GM21619 (cell line): ENCODE measurements around the gene FAM90A1.
"Not testable (repeated sequence)": the region's sequence is repeated elsewhere in the genome, so short reads cannot be mapped to it uniquely, and the experiment has no call there.

Experiments
- ATAC-seq: cut with Tn5 transposase; IDR thresholded peaks from one replicate; pipeline ENCODE4 v1.9.1; 2021; ENCODE audit not compliant: unreplicated experiment

Gene FAM90A1

GRCh38 chr12:8233935-8234495 is 6.6 kb upstream of the FAM90A1 start:
- not testable (repeated sequence) for ATAC-seq

GRCh38 chr12:8233300-8233855 is 6.0 kb upstream of the FAM90A1 start:
- not testable (repeated sequence) for ATAC-seq

DNA sequence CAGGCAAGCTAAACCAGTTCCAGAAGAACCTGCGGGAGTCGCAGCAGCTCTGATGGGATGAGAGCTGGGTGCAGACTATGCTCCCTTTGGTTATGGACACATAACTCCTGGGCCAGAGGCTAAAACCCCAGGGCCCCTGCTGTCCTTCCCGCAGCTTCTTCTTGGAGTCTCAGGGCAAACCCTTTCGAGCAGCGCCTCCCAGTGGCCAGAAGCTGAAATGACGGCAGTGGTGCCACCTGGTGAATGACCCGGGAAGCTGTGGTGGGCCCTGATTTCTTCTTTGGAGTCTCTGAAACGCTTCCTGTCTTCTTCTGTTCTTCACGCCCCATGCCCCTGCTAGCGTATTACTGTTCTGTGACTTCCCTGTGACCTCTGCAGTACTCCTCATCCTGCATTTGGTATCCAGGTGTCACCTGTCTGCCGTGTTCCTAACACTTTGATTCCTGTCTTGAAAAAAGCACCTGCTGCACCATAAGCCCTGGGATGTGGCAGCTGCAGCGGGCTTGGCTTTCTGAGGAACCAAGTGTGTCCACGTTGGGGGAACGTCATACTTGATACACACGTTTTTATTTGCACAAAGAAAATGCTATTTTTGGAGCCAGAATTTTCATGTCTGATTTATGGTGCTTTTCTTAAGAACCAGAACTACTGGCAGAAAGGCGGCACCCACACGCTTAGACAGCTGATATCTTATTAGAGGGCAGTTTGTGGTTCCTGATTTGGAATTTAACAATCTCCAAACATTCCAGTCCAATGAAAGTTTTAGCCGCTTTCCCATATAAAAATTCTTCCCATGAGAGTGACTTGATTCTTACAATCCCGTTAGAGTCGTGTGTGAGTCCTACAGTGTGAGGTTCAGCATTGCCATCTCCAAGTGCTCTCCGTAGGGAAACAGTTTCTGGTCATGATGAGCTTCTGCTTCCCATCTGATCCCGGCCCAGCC is 4.5 kb upstream of the FAM90A1 start:
- not testable (repeated sequence) for ATAC-seq

DNA sequence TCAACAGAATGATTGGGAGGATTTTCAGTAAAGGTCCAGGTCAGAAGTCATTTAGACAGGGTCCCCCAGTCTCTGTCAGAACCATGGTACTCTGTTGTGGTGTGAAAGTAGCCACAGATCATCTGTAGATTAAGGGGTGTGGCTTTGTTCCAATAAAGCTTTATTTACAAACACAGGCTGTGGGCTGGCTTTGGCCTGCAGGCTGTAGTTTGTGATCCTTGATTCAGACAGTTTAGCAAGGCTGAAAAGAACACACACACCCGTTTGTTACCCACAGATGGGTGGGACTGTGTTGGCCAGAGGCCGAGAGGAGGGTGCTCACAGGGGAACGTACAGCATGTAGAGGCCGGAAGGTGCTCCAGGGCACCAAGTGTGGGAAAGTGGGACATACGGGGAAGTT is 3.6 kb upstream of the FAM90A1 start:
- ATAC-seq = not testable (repeated sequence)

GRCh38 chr12:8229486-8229885 is 2.1 kb upstream of the FAM90A1 start:
- ATAC-seq = not testable (repeated sequence)

DNA sequence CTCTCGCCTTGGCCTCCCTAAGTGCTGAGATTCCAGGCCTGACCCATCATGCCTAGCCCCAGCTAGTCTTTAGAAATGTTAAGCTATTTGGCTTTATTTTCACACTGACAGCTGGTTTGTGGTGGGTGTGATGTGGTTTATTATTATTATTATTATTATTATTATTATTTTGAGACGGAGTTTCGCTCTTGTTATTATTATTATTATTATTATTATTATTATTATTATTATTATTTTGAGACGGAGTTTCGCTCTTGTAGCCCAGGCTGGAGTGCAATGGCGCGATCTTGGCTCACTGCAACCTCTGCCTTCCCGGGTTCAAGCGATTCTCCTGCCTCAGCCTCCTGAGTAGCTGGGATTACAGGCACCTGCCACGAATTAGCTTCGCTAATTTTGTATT is 1.2 kb upstream of the FAM90A1 start:
- not testable (repeated sequence) for ATAC-seq

GRCh38 chr12:8227732-8228077 is 287 bp upstream of the FAM90A1 start:
- ATAC-seq = not testable (repeated sequence)

GRCh38 chr12:8226355-8226754 is 1.1 kb downstream of the FAM90A1 start:
- ATAC-seq = no peak

DNA sequence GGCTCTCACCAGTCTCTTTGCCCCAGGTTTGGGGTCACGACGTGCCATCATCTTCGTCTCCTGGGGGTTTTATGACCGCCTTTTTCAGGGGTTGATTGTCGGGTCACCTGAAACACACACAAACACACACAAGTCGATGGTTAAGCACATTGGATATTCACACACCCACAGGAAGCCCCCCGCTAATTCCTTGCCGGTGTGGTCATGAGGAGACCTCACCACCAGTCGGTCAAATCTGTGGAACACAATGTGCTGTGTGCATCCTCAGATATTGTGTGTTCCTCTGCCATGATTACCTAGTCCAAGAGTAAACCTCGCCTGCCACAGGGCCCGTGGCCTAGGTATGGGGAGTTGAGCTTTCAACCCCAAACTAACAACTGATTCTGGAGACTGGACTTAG is 2.6 kb downstream of the FAM90A1 start:
- not testable (repeated sequence) for ATAC-seq

DNA sequence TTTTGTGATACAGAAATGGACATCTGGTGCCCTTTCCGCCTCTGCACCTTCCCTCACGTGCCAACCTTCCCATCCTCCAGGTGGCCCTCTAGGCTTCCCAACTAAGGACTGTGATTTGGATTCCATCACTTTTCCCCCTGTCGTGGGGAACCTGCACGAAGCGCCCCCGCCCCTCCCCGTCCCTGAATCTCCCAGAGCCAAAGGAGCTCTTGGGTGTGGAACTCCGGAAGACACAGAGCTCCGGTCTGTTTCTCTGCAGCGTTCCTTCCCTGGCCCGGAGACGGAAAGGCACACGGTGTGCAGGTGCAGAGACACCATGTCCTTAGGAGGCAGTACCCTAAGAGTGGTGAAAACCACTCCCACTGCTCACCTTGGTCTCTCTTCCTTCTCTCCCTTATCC is 3.8 kb downstream of the FAM90A1 start:
- not testable (repeated sequence) for ATAC-seq

GRCh38 chr12:8222303-8222702 is 5.1 kb downstream of the FAM90A1 start:
- ATAC-seq = not testable (repeated sequence)

DNA sequence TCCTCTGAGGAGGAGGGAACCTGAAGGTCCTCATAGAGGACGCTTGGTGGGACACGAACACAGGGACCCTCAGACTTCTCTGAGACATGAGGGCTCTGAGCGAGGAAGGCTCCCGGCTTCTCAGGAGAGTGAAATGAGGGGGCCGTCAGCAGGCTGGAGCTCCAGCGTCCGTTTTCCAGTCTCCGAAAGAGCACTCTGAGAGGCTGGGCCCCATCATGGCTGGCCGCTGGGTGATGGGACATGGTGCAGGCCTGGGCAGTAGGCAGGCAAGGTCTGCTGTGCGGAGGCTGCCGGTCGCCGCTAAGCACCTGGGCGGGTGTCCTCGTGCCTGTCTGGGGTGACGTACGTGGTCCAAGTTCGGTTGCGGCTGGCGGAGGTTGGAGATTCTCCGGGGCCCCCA is 5.6 kb downstream of the FAM90A1 start:
- not testable (repeated sequence) for ATAC-seq

DNA sequence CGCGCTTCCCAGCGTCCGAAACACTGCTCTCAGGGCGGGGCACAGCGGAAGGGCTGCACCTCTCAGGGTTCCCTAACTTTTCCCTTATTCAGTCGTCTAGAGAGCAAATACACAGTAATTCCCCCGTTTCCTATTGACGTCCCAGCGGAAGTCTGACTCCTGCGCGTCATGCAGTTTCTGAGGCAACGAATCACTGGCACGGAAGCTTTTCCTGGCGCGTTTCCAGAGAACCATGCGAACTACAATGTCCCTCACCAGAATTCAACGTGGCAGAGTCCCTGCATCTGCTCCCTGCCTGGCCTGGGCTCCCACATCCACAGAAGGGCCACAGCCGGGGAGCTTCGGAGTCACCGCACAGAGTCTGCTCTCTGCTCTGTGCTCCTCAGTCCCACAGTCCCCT is 6.0 kb downstream of the FAM90A1 start:
- not testable (repeated sequence) for ATAC-seq

GRCh38 chr12:8218711-8219382 is 8.6 kb downstream of the FAM90A1 start:
- not testable (repeated sequence) for ATAC-seq

GRCh38 chr12:8197685-8198308 is 29.6 kb downstream of the FAM90A1 start:
- not testable (repeated sequence) for ATAC-seq

- ATAC-seq = not testable (repeated sequence)
Observed at GRCh38 chr12:8188088-8188487, 39.3 kb downstream of the FAM90A1 start.

DNA sequence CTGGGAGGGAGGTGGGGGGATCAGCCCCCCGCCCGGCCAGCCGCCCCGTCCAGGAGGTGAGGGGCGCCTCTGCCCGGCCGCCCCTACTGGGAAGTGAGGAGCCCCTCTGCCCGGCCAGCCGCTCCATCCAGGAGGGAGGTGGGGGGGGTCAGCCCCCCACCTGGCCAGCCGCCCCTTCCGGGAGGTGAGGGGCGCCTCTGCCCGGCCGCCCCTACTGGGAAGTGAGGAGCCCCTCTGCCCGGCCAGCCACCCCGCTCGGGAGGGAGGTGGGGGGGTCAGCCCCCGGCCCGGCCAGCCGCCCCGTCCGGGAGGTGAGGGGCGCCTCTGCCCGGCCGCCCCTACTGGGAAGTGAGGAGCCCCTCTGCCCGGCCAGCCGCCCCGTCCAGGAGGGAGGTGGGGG is 43.2 kb downstream of the FAM90A1 start:
- ATAC-seq = not testable (repeated sequence)

- ATAC-seq = not testable (repeated sequence)
Observed at GRCh38 chr12:8183346-8183745, 44.1 kb downstream of the FAM90A1 start.

- not testable (repeated sequence) for ATAC-seq
Observed at GRCh38 chr12:8182923-8183322, 44.5 kb downstream of the FAM90A1 start.

GRCh38 chr12:8181271-8181670 is 46.1 kb downstream of the FAM90A1 start:
- ATAC-seq = not testable (repeated sequence)
